A549 (cell line): Measurements from ENCODE around the gene PNMA1.

Source experiments
- CHD4 ChIP-seq: fragments of 200-600 bp; sonication (generic); IDR thresholded peaks from 2 replicates; pipeline ENCODE4 v1.6.1; 2016; ENCODE audit warnings: antibody characterized with exemption, mild to moderate bottlenecking, borderline replicate concordance
- NR3C1 ChIP-seq: fragments of >200 bp; sonication (Bioruptor Twin); formaldehyde crosslinking; IDR thresholded peaks from 3 replicates; pipeline ENCODE4 v1.6.1; 2017
- TF ChIP-seq, protein P1 (sequence below): IDR thresholded peaks from 2 replicates; pipeline ENCODE4 v1.6.1; 2012

DNA sequence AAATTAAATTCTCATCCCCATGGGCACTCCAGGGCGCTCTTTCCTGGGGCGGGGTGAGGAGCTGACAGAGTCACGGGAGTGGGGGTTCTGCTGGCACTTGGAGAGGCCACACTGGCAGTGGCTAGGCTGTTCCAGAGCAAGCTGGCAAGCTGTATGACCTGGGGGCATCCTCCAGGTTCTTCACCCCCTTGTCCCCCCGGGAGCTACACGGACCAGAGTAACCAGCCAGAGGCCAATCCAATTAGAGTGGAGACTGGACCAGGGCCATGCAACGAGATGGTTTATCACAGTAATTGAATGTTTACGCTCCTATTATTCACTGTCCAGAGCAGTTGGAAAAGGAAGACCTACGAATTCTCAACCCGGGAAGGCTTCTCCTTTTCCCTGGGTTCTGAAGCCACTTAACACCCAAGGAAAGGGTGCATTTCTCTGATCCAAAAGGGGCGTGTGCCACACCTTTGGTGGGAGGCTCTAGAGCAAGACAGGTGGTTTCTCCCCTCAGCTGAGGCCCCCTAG, 43.8 kb upstream of the PNMA1 start:
- TF ChIP-seq, protein P1, sequence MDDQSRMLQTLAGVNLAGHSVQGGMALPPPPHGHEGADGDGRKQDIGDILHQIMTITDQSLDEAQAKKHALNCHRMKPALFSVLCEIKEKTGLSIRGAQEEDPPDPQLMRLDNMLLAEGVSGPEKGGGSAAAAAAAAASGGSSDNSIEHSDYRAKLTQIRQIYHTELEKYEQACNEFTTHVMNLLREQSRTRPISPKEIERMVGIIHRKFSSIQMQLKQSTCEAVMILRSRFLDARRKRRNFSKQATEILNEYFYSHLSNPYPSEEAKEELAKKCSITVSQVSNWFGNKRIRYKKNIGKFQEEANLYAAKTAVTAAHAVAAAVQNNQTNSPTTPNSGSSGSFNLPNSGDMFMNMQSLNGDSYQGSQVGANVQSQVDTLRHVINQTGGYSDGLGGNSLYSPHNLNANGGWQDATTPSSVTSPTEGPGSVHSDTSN: no peak
- no peak for TF ChIP-seq NR3C1
- TF ChIP-seq CHD4: no peak
